Fibroblast of the conjunctiva (primary cell): ENCODE results near the gene LRIG1.

Experiments used
- DNase-seq: peaks from one replicate; pipeline ENCODE4 v3.0.0-alpha.2; 2010; ENCODE audit warnings: low read depth

Gene LRIG1

DNA sequence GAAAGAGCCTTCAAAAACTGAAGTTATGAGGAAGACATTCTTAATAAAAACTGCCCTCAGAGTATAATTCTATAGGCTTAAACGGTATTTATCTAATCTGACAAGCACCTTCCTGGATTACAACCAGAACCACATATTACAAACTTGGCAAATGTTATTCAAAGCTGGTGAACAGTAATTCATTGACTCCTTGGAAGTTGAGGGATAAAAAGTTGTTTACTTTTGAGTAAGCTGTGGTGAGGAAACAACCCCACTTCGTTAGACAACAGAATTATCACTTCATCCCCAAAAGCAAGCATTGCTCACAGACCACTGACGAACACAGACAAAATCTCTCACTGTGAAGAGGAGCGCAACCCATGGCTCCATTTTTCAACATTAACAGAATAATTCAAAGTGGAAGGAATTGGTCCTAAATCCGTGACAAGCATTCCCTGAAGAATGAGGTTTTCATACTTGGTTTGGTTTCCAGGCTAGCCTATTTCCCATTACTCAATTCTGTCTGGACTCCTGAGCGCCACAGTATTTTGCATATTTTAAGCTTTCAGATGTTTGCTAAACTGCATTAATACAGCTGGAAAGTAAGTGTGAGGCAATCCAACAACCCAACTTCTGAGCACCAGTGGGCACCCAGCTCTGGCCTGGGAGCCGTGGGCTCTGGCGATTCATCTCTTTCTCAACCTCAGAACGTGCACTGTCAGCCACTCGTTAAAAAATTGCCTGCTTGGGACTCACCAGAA lies 32.7 kb downstream of the LRIG1 start:
- DNase-seq, result no peak

DNA sequence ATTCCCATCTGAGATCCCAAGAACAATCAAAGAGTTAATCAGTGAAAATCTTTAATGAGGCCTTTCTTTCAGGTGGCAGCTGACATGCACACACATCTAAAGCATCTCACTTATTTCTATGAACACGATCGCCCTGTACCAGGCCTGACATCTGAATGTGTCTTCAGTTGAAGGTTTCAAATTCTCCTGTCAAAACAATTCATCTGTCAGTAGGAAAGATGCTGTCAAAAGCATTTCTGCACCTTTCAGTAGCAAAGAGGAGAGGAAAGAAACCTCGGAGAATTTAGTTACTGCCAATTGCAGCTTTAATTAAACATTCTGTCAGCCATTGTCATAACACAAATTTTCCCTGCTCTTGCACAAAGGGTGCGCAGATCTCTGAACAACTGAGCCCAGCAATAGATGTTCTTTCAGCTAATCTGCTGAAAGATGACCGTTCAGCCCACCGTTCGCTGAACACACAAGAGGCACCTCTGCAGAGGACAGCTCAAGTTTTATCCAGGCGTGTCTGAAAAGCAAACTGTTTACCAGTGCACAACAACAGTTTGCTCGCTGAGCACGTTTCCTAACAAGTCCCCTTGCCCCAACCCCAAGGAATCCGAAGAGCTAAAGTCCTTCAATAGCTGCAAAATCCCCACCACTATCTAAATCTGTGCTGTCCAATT lies 34.1 kb downstream of the LRIG1 start:
- DNase-seq, result no peak

DNA sequence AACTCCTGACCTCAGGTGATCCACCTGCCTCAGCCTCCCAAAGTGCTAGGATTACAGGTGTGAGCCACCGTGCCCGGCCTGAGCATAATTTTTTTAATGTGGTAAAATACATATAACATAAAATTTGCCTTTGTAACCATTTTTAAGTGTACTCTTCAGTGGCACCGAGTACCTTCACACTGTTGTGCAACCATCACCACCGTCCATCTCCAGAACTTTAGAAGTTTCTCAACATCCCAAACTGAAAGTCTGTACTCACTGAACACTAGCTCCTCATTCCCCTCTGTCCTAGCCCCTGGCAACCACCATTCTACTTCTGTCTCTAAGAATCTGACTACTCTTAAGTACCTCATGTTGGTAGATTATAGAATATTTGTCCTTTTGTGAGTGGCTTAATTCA lies 35.2 kb downstream of the LRIG1 start:
- no peak for DNase-seq

DNA sequence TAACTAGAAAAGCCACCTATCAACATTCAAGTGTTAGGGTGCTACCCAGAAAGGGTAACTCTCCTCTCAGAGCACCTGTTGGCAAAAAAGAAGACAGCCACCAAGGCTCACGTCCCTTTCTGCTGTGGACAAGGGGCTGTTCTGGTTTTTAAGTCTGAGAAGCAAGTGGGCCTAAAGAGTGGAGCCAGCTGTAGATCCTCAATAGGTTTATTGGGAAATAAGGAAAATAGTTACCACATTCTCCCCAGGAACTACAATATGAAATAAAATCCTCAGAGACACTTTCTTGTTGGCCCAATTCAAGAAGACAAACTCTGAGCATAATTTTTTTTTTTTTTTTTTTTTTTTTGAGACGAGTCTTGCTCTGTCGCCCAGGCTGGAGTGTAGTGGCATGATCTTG lies 35.8 kb downstream of the LRIG1 start:
- no peak for DNase-seq

DNA sequence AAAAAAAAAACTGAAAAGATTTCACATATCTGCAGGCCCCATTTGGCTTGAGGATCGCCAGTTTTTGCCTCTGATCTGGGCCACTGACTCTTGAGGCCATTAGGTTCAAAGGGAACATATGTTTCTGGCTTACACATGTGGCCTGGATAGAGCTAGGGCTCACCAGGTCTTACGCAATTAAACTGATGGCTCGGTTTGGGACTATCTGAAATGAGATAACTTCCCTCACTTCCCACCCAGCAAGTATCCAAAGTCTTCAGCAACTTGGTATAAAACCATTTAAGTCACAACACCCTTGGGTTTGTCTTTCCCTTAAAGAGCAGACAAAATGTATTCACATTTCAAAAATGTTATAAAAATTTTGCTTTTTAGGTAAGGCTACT lies 36.3 kb downstream of the LRIG1 start:
- DNase-seq, result no peak

DNA sequence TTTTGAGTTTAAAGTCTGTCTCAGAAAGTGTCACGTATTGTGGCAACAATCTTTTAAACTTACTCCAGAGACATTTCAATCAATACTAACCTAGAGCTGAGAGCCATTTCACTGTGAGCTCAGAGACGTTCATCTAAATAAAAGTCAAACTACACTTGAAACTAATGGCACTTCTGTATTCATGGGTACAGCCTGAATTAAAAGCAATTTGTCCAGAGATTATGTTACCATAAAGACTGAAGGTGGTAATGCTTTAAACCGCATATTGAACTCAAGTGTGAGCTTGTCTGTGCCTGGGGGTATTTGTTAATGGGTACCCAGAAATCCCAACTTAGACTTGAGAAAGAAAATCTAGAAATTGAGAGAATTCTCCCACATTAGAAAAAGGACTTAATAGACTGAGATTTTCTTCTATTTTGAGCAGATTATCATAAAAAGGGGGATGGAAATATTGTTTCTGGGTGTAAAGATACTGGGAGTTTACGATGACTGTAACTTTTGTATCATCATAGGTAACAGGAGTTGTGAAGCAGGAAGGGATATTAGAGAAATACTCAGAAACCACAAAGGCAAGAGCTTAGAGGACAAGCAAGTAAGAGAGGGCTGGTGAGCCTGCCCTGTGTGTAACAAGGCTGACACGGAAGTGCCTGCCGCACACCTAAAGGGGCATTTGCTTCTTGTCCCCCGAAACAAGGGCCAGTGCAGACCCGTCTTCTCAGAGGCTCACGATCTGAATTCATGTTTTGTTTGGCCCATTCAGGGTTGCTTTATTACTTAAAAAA lies 36.9 kb downstream of the LRIG1 start:
- DNase-seq, result no peak

DNA sequence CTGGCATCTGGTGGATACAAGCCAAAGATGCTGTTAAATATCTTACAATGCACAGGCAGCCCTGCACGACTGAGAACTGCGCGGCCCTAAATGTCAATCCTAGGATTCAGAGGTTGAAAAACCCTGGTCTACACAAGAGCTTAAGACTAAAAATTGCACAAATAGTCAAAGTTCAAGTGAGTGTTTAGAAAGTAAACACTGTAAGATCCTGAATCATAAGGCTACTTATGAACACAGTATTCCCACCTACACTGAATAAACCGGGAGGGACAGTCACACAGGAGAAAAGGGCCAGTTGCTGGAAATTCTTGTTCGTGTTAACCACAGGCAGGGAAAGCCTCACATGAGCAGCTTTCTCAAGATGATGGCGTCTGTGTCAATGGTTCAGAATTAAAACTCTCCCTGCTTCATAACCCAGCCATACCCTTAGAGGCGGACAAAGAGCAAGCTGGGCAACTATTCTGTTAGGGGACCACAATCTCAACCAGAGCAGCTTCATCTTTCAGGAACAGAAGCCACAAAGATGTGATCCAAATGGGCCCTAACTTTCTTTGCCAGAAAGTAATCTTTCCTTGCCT lies 37.7 kb downstream of the LRIG1 start:
- DNase-seq, result no peak

DNA sequence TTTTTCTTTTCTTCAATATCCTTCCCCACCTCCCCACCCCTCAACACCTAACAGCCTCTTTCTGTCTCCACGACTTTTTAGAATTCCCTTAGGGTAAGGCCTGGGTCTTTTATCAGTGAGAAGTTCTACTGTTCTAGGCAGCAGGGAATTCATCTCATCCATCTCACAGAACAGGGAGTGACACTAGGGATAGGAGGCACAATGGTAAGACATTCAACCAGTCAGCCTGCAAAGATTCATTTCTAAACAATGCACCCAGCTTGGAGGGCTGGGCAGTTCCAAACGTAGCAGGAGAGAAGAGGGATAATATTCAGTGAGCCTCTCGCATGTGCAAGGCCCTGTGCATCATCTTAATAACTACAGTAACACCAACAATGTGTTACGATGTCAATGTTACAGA lies 43.6 kb downstream of the LRIG1 start:
- DNase-seq, result no peak

DNA sequence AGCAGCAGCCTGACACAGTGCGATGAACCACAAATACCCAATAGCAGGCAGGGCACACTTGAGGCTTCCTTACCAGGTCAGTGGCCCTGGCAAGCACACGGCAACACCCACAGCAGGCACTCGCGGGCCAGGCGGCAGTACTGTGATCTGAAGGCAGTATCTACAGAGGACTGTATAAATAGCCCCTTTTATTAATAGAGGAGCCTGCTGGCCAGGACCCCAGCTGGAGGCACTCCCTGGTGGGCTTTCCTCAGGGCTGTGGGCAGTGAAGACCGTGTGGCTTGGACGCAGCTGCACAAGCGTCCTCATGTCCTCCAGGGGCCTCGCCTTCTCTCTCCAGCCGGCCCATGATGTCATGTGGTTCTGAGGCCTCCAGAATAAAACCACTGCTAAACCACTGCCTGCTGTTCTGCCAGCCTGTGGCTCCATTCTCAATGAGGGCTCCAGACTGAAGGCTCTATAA lies 44.1 kb downstream of the LRIG1 start:
- DNase-seq, result no peak

DNA sequence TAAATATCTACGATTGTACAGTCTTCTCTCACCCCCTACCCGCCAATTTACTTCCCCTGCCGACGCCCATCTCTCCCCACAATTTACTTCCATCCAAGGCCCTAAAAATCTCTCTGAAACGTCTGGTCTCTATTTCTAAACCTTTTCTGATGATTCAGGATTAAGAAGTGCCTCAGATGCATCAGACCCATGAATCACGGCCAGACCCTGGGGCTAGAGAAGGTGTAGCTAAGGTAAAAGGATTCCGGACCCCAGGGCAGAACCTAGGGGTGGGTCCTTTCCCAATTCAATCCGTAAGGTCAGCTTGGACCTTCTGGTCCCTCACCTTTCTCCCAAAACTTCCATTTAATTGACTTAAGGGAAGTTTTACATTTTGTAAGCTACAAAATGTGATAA lies 46.4 kb downstream of the LRIG1 start:
- DNase-seq, result no peak

DNA sequence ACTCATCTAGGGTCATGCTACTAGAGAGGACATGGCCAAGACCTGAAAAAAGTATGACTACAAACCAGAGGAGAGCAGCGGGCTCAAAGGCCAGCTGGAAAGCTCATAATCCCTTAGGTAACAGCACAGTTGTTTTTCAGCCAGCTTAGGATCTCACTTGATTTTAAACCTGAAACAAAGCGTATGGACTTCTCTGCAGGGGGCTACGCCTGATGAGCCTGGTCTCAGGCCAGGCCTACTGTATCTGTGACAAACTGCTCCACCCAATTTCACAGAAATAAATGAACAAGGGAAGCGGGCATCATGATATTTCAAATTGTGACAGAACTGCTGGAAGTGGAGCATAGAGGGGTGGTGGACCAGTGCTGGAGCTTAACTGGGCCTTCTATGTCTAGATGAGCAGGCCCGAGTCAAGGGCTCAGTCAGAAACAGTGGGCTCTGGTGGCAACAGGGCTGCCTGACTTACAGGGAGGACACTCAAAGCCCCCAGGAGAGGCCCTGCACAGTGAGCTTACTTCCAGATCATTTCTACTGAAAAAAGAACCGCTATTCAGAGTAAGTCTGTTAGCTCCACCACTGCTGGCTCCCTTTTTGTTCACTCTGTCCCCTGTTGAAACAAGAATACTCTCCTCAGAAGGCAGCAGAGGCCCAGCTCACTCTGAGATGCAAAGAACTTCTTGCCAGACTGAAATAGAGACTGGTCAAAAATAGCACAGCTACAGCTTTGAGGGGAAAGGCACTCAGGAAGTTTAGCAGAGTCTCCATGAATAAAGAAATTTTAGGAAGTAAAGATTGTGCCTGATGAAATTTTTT lies 47.0 kb downstream of the LRIG1 start:
- DNase-seq, result no peak

DNA sequence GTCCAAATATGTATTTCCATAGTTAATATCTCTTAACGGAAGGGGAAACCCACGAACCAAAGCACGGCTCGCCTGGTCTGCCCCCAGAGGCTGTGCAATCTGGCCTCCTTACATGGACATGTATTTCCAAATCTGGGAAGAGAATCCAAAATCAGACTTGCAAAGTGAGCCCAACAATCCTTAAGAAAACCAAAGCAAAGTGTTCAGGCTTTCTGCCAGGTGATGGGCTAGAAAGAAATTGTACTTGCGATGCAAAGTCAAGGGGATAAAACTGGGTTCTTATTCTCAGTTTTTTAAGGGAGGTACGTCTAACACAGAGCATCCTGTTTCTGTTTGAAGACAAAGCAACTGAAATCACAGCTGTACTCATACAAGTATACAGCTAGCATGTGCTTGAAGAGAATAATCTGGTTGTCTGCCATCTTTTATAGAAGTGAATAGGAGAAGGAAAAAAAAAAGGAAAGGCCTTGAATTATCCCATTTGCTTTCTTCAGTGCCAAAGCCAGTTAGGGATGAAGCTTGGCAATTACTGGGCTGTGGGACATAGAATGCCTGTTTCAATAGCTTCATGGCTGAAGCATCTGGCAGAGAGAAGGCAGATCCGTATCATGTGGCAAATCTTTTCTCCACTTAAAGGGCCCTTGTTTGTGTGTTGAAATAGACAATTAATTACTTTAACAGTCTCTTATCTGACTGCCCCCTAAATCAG lies 48.4 kb downstream of the LRIG1 start:
- peak; percentile 41 for DNase-seq

DNA sequence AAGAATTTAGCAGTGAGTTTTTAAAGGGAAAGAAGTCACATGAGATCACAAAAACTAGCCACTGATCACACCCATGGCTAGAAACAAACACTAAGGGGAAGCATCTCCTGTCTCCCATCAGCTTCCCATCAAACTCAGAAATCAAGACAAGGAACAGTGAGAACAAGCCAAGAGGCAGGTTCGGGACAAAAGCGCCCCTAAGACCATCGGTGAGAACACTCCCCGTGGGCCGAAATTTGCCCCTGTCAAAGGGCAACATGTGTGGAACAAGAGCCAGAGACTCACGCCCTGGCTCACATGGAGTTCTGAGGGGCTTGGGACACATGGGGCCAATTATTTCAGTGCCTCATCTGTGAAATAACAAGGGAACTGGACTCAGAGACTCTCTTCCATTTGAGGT lies 49.1 kb downstream of the LRIG1 start:
- DNase-seq, result no peak

DNA sequence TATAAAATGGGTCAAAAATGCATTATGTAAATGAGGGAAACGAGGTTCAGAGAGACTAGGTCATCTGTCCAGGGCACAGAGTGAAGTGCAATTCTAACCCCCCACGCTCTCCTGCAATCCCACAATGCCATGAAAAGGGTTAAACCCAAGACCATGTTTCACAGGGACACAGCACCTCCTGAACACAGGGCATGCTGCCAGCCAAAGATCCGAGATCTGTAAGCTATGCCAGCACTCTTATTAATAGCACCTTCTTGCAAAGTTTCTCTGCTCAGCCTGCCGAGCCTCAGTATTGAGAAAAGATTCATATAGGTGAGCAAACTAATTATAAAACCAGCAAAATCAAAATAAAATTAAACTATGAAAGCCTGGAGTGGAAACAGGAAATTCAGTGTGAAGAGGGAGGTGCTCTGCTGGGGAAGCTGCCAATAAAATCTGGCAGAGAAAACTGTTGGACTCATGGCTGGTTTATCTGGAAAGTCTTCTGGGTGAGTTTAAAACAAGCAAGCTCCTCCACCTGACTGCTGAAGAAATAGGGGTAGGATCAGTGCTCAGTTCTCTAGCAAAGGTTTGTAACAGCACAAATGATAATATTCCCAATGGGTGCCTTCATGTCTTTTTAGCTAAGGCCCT lies 50.3 kb downstream of the LRIG1 start:
- peak; percentile 48 for DNase-seq

DNA sequence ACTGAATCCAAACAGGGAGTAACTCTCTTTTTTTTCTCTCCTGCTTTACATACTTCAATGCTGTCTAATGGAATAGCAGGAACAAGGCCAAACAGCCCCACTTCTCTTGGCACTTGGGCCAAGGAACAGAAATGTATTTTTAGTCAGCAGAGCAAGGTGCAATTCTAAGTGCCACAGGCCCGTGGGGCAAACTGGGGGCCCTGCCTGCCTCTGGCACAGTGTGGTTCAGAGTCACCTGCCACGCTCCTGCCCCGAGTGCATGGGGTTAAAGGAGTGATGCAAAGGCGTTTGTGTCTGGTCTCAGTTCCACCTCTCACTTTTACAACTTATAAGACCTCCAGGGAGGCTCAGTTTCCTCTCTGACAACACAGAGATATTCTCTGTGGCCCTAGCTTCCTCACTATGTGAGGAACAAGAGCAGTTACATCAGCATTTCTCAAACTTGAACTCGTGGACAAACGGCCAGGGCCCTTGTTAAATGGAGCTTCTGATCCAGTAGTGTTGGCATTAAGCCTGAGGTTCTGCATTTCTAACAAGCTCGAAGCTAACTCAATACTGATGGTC lies 51.3 kb downstream of the LRIG1 start:
- DNase-seq, result no peak

DNA sequence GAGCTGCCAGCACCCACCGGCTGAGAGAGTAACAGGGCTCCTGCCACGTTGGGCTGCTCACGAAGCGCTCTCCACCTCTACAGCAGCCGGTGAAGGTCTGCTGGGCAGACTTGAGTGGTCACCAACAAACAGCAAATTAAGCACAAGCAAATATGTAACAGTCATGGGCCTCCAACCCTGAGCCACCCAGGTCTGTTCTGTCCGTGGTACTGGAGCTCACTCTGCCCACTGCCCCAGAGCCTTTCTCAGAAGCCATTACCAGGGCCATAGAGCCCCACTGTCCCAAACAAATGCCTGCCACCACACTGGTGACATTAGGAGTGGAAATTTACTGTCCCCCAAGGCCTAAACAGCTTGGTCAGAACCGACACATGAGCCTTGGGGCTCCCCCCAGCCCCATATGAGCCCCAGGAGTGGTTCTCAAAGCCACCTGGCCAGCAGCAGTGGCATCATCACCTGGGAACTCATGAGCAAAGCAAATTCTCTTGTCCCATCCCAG lies 56.6 kb downstream of the LRIG1 start:
- no peak for DNase-seq

DNA sequence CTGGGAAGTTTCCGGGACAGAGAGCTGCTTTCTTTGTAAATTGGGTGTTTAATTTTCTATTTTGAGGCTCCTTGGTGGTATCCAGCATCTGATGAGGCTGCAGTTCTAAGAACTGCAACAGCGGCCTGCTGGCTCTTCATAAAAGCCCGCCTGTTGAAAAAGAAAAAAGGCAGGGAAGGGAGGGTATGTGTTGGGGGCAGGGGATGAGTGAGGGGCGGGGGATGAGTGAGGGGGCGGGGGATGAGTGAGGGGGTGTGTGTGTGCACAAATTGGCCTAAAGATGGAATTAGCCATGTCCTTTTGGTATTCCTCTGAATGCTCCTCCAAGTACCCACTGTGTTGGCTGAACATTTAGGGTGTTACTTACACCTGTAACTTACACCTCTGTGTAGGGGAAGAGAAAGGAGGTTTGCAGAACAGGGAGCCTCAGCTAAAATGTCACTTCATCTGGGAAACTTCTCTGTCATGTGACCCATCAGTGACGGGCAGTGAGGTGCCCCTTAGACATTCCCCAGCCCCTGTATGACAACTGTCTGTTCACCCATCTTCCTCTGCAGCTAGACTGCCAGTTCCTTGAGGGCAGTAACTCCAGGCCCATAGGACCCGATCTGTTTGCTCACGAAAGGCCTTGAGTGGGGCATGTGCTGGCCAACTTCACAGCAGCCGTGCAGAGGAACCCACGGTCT lies 57.6 kb downstream of the LRIG1 start:
- DNase-seq, result no peak

DNA sequence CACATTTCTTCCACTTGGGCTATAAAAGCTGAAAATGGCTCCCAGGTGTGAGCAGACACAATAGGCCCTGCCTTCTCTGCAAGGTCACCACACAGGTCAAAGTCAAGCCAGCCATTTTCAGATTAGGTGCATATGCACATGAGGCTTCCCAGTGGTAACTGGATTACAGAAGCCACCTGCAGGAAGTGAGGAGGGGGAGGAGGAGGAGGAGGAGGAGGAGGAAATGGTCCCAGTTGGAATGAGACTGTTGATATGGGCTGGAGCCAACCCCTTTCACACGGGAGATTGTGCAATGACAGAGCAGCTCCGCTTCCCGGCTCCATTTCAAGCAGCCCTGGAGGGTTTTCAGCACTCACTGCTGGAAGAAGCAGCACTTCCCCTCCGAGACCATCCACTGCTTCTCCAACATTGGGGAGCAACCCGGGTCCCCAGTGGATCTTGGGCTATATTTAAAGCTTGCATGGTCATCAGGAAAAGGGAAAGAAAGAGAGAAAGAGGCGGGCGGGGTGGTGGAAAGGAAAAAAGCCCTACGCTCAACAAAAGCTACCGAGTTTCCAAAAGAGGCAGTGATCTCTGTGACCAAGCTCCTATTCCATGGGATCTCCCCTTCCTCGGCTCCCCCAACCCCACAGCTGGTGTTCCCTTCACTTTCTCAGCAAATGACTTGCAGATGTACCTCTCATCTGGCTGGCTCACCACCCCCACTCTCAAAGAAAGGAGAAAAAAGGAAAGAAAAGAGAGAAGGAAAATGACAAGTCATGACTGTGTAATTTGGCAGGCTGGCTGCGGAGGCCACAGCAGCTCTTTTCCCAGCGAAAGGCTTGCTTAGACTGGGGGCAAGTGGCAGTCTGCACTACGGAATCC lies 58.3 kb downstream of the LRIG1 start:
- DNase-seq, result no peak

DNA sequence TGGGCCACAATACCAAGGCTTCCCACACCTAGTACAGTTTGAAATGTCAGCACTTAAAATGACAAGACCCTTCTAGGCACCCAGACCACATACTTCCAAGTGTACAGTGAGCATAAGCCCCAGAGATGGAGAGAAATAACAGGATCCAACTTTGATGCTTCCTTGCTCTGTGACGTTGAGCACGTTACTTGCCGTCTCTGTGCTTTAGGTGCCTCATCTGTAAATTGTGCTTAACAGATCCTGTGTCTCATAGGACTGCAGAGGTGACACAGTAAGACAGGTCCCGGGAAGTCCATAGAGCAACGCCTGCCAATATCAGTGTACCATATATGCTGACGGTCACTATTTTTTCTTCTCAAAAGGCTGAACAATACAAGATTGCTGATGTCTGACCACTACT lies 59.1 kb downstream of the LRIG1 start:
- no peak for DNase-seq
